ENCODE data around the gene KANSL1. TPM values are rescaled to one million over a fixed set of nuclear protein-coding genes. Genes with fewer than 3 reads are reported as not detected.
A peak's percentile ranks its signal among the peaks of the same experiment; 100 is the strongest.

Gene KANSL1
- polyA plus RNA-seq, 3 donors, result 3.1 to 31.9 (median 4.6) TPM

DNA sequence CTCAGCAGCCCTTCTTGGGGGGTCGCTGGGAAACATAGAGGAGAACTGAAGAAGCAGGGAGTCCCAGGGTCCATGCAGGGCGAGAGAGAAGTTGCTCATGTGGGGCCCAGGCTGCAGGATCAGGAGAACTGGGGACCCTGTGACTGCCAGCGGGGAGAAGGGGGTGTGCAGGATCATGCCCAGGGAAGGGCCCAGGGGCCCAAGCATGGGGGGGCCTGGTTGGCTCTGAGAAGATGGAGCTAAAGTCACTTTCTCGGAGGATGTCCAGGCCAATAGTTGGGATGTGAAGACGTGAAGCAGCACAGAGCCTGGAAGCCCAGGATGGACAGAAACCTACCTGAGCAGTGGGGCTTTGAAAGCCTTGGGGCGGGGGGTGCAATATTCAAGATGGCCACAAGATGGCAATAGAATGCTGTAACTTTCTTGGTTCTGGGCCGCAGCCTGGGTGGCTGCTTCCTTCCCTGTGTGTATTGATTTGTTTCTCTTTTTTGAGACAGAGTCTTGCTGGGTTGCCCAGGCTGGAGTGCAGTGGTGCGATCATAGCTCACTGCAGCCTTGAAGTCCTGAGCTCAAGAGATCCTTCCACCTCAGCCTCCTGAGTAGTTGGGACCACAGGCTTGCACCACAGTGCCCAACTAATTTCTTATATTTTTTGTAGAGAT lies 190.8 kb downstream of the KANSL1 start:
- peak; percentile 46 to 61 (median 56) for DNase-seq

DNA sequence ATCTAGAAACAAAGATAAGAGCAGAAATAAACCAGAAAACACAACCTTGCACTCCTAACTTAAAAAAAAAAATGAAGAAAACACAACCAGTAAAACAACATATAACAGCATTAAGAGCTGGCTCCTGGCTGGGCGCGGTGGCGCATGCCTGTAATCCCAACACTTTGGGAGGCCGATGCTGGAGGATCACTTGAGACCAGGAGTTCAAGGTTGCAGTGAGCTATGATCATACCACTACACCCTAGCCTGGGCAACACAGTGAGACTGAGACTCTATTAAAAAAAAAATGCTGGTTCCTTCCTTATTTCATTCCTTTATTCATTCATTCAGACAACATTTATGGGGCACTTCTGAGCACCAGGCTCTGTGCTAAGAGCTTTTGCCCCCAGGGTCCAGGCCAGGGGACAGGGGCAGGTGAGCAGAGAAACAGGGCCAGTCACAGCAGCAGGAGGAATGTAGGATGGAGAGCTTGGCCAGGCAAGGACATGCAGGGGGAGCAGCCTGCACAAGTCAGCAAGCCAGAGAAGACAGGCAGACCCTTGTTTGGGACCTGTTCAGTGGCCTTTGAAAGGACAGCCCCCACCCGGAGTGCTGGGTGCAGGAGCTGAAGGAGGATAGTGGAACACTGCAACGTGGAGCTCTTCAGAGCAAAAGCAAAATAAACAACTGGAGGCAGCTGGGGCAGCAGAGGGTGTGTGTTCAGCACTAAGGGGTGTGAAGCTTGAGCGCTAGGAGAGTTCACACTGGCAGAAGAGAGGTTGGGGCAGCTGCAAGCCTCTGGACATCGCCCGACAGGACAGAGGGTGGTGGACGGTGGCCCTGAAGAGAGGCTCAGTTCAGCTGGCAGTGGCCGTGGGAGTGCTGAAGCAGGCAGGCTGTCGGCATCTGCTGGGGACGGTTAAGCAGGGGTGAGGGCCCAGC lies 191.6 kb downstream of the KANSL1 start:
- DNase-seq, result no peak
- intact Hi-C loops (cut with micrococcal nuclease), result loop anchor here (2.0 kb wide), 2 partner anchors 207 to 209 kb away; no protein-coding TSS in a partner anchor

More for the DNA sequence above, 190.8 kb downstream of the KANSL1 start:
- Histone ChIP-seq H3K4me2 (replicated peaks; ENCODE audit: extremely low read depth, low read length, poor library complexity, severe bottlenecking) (no peak overlapping the region), H3K27me3 (ENCODE audit: control insufficient read depth in 2 of 2, insufficient read depth in 2 of 2, low read length in 2 of 2) (no peaks in the 10 kb centered on the region), H3K4me3 (replicated peaks in 1 of 3; ENCODE audit: low read depth in 2 of 3, low read length in 3 of 3) (no peak overlapping the region), H3K27ac (ENCODE audit: low read depth in 1 of 2, low read length in 2 of 2) (no peak overlapping the region), H3K36me3 (replicated peaks in 1 of 2; ENCODE audit: control insufficient read depth in 1 of 2, insufficient read depth in 2 of 2, low read length in 2 of 2) (no peaks in the 10 kb centered on the region), H3K9ac (ENCODE audit: insufficient read depth, low read length, poor library complexity, severe bottlenecking) (no peak overlapping the region), H2AFZ (ENCODE audit: insufficient read depth, low read depth, low read length, poor library complexity, severe bottlenecking) (no peak overlapping the region), H3K4me1 (ENCODE audit: control insufficient read depth in 1 of 2, insufficient read depth in 2 of 2, low read length in 2 of 2) (no peaks in the 10 kb centered on the region), H3K79me2 (ENCODE audit: insufficient read depth, low read length) (no peaks in the 10 kb centered on the region), H4K20me1 (ENCODE audit: insufficient read depth, low read length) (no peaks in the 10 kb centered on the region), H3K9me3 (replicated peaks in 1 of 2; ENCODE audit: control insufficient read depth in 1 of 2, insufficient read depth in 1 of 2, low read length in 2 of 2) (no peaks in the 10 kb centered on the region)
- WGBS (ENCODE audit: insufficient coverage), result 30% methylated on average over 7 of the region's 8 CpGs
- no peak overlapping the region for H3K4me3 Mint-ChIP-seq
- no peaks in the 10 kb centered on the region for H3K9me3 Mint-ChIP-seq
- H3K36me3 Mint-ChIP-seq, result no peaks in the 10 kb centered on the region
- intact Hi-C loops (cut with micrococcal nuclease), result loop anchor here (2.0 kb wide), 2 partner anchors 206 to 208 kb away; no protein-coding TSS in a partner anchor
- H3K27me3 Mint-ChIP-seq (ENCODE audit: low read depth in 3 of 3), result peaks cover 2 to 6% (median 4%) of the 10 kb centered on the region in 3 donors
- TF ChIP-seq, protein P1, sequence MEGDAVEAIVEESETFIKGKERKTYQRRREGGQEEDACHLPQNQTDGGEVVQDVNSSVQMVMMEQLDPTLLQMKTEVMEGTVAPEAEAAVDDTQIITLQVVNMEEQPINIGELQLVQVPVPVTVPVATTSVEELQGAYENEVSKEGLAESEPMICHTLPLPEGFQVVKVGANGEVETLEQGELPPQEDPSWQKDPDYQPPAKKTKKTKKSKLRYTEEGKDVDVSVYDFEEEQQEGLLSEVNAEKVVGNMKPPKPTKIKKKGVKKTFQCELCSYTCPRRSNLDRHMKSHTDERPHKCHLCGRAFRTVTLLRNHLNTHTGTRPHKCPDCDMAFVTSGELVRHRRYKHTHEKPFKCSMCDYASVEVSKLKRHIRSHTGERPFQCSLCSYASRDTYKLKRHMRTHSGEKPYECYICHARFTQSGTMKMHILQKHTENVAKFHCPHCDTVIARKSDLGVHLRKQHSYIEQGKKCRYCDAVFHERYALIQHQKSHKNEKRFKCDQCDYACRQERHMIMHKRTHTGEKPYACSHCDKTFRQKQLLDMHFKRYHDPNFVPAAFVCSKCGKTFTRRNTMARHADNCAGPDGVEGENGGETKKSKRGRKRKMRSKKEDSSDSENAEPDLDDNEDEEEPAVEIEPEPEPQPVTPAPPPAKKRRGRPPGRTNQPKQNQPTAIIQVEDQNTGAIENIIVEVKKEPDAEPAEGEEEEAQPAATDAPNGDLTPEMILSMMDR (IDR thresholded peaks at IDR 0.05), result peak; percentile 97
- H3K4me1 Mint-ChIP-seq, result no peaks in the 10 kb centered on the region
- no peak overlapping the region for H3K27ac Mint-ChIP-seq

More for the DNA sequence above, 191.6 kb downstream of the KANSL1 start:
- Histone ChIP-seq H3K4me2 (replicated peaks; ENCODE audit: extremely low read depth, low read length, poor library complexity, severe bottlenecking) (no peak overlapping the region), H2AFZ (ENCODE audit: insufficient read depth, low read depth, low read length, poor library complexity, severe bottlenecking) (no peak overlapping the region), H3K4me3 (replicated peaks in 1 of 3; ENCODE audit: low read depth in 2 of 3, low read length in 3 of 3) (no peak overlapping the region), H3K4me1 (ENCODE audit: control insufficient read depth in 1 of 2, insufficient read depth in 2 of 2, low read length in 2 of 2) (no peaks in the 10 kb centered on the region), H3K27ac (ENCODE audit: low read depth in 1 of 2, low read length in 2 of 2) (no peak overlapping the region), H3K27me3 (ENCODE audit: control insufficient read depth in 2 of 2, insufficient read depth in 2 of 2, low read length in 2 of 2) (no peaks in the 10 kb centered on the region), H3K36me3 (replicated peaks in 1 of 2; ENCODE audit: control insufficient read depth in 1 of 2, insufficient read depth in 2 of 2, low read length in 2 of 2) (no peaks in the 10 kb centered on the region), H4K20me1 (ENCODE audit: insufficient read depth, low read length) (no peaks in the 10 kb centered on the region), H3K9me3 (replicated peaks in 1 of 2; ENCODE audit: control insufficient read depth in 1 of 2, insufficient read depth in 1 of 2, low read length in 2 of 2) (no peaks in the 10 kb centered on the region), H3K9ac (ENCODE audit: insufficient read depth, low read length, poor library complexity, severe bottlenecking) (no peak overlapping the region), H3K79me2 (ENCODE audit: insufficient read depth, low read length) (no peaks in the 10 kb centered on the region)
- no peak overlapping the region for H3K4me3 Mint-ChIP-seq
- H3K27ac Mint-ChIP-seq, result no peak overlapping the region
- TF ChIP-seq, protein P1 (IDR thresholded peaks at IDR 0.05), result no peak
- H3K27me3 Mint-ChIP-seq (ENCODE audit: low read depth in 3 of 3), result peaks cover 2 to 7% (median 4%) of the 10 kb centered on the region in 3 donors
- no peaks in the 10 kb centered on the region for H3K4me1 Mint-ChIP-seq
- 88% methylated on average over 13 of the region's 13 CpGs for WGBS (ENCODE audit: insufficient coverage)
- no peaks in the 10 kb centered on the region for H3K9me3 Mint-ChIP-seq
- no peaks in the 10 kb centered on the region for H3K36me3 Mint-ChIP-seq

Measured in CD14-positive monocyte (primary cell).